Activated CD4-positive, alpha-beta T cell treated with anti-CD3 and anti-CD28 coated beads, Interleukin-2, amount 10 ng/mL, durations not matched to agents 24 days and 14 days (primary cell): ENCODE measurements around the gene JAZF1. TPM values are rescaled to one million over a fixed set of nuclear protein-coding genes. Genes with fewer than 3 reads are reported as not detected.
A peak's percentile ranks its signal among the peaks of the same experiment; 100 is the strongest.
"Not testable (repeated sequence)": the region's sequence is repeated elsewhere in the genome, so short reads cannot be mapped to it uniquely, and the experiment has no call there.

Experiments used
- DNase-seq: peaks from one replicate; pipeline ENCODE4 v3.0.0; 2022
- H3K27ac Mint-ChIP-seq: one replicate; pipeline ENCODE4 v1.8.0; 2022; ENCODE audit warnings: mild to moderate bottlenecking, mixed read lengths
- H3K27me3 Mint-ChIP-seq: one replicate; pipeline ENCODE4 v1.8.0; 2022; ENCODE audit warnings: mixed read lengths
- H3K36me3 Mint-ChIP-seq: one replicate; pipeline ENCODE4 v1.8.0; 2022; ENCODE audit warnings: low read depth, mild to moderate bottlenecking, mixed read lengths
- H3K4me1 Mint-ChIP-seq: one replicate; pipeline ENCODE4 v1.8.0; 2021; ENCODE audit warnings: mixed read lengths
- H3K4me3 Mint-ChIP-seq: one replicate; pipeline ENCODE4 v1.8.0; 2022; ENCODE audit warnings: mild to moderate bottlenecking, moderate library complexity, mixed read lengths
- H3K9me3 Mint-ChIP-seq: one replicate; pipeline ENCODE4 v1.8.0; 2021; ENCODE audit warnings: mixed read lengths
- intact Hi-C: fragments of 100-400 bp; cut with micrococcal nuclease; formaldehyde crosslinking; loops from one replicate; pipeline ENCODE4 v1.15.1; 2023
- total RNA-seq: library from RNA; stranded (reverse); gene quantifications from 2 replicates; pipeline ENCODE4 v1.2.3, GENCODE V29; 2022

Gene JAZF1
- total RNA-seq, 1 donor from 2014 or later, result 4.2 TPM

DNA sequence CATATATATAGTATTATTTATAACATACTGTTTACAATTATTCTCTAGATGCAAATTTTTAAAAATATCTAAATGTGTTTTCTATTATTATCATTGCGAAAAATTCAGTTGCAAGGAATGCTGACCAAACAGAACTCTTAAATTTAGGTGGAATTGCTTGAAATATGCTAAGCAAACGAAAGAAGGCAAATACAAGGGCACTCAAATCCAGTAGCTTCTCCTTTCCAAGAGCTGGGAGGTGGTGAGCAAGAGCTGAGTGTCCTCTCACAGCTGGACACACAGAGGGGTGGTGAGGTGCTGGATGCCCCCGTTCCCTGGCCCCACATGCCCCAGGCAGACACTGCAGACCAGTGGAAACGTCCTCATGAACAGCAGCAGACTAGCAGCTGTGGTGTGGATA lies 274.6 kb downstream of the JAZF1 start:
- Mint-ChIP-seq H3K27ac (no peak overlapping the region), H3K36me3 (no peaks in the 10 kb centered on the region), H3K4me1 (peaks cover 7% of the 10 kb centered on the region), H3K4me3 (no peak overlapping the region), H3K9me3 (no peaks in the 10 kb centered on the region), H3K27me3 (peaks cover 18% of the 10 kb centered on the region)
- intact Hi-C loops, result no loop called here
- no peak for DNase-seq

DNA sequence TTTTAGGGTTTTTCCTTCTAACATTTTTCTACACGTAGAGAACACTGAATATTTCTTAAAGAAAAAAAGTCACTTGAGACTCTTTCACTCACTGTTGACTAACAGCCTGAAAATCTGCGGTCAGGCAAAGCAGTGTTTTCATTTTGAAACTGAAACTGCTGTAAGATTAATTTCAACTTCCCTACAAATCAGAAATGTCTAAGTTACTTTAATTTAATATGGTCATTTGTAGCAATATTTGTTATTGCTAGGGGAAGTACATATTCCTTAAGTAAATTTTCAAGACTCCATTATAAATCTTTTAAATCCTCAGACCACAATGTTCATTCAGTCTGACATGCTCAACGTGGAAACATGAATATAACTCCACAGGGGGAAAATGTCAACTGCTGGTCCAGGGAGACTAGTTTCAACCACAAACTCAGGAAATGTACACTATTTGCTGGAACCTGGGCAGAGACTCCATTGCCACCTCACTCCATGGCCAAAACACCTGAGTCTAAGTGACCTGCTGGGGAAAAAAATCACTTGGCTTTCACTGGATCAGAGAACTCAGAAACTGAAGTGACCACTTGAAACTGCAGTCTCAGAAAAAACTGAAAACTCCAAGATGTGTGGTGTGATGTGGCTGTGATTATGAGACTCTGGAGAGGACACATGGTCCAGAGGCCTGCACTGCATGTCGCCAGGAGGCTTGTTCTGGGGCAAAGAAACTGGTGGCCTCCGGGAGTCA lies 279.4 kb downstream of the JAZF1 start:
- Mint-ChIP-seq H3K27me3 (peaks cover 11% of the 10 kb centered on the region), H3K4me3 (peak overlapping the region; percentile 37), H3K27ac (no peak overlapping the region), H3K9me3 (no peaks in the 10 kb centered on the region), H3K4me1 (peaks cover 22% of the 10 kb centered on the region), H3K36me3 (no peaks in the 10 kb centered on the region)
- DNase-seq, result peak; percentile 83
- intact Hi-C loops, result loop anchor here (2.0 to 5.0 kb wide), 2 partner anchors 71 to 238 kb away; partner anchors contain the start of gene HIBADH

DNA sequence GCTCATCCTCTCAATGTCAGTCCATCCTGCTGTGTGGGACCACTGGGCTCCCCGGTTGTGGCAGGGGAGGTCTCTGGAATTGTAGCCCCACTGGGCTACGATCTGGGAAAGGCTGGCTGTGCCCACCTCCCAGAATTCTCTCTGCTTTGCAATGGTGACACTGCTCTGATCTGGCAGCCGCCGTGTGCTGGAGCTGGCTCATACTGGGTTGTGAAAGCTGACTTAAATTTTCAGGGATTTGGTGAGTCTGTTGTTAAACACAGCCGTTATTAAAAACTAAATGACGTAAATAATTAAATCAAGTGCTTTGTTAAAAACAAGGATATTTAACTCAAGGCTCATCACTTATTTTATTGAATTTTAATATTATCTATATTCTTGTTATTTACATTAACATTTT lies 280.6 kb downstream of the JAZF1 start:
- Mint-ChIP-seq H3K27ac (no peak overlapping the region), H3K4me1 (peaks cover 28% of the 10 kb centered on the region), H3K9me3 (no peaks in the 10 kb centered on the region), H3K36me3 (no peaks in the 10 kb centered on the region), H3K27me3 (peaks cover 9% of the 10 kb centered on the region), H3K4me3 (peak overlapping the region; percentile 20)
- DNase-seq, result no peak
- intact Hi-C loops, result loop anchor here (2.0 to 5.0 kb wide), 2 partner anchors 72 to 237 kb away; partner anchors contain the start of gene HIBADH

DNA sequence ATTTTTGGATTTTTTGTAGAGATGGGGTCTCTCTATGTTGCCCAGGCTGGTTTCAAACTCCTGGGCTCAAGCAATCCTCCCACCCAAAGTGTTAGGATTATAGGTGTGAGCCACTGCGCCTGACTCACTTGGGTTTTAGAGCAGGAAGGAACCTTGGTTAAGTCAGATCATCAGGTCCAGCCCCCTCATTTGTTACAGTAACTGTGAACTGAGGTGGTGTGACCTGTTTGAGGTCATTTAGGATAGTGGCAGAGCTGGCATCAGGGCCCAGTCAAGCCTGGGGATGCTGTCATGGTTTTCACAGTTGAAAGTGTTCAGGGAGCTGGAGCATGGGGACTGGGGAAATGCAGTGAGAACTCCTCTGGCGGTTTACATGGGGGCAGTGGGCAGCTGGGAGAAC lies 281.0 kb downstream of the JAZF1 start:
- H3K4me3 Mint-ChIP-seq, result peak overlapping the region; percentile 20
- H3K4me1 Mint-ChIP-seq, result peaks cover 28% of the 10 kb centered on the region
- H3K27me3 Mint-ChIP-seq, result peaks cover 7% of the 10 kb centered on the region
- intact Hi-C loops, result loop anchor here (5.0 to 10.0 kb wide), 2 partner anchors 115 to 138 kb away; no protein-coding TSS in a partner anchor
- no peaks in the 10 kb centered on the region for H3K9me3 Mint-ChIP-seq
- no peaks in the 10 kb centered on the region for H3K36me3 Mint-ChIP-seq
- H3K27ac Mint-ChIP-seq, result peak overlapping the region; percentile 54
- peak; percentile 65 for DNase-seq

DNA sequence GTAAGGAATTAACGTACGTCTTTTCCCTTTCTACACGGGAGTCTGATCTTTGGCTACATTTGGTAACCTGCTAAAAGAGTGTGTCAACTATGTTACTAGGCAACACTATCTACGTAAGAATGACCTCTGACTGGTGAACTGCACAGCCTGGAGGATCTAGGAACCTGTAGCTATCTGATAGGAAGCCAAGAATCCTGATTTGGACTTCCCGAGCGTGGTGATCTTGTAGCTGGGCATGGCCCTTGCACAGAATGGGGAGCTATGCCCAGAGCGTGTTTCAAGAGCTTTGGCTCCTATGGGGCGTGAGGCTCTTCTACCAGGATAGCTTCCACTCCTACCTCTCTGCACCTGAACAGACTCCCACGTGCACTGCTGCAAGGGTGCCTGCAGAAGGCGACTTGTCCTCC lies 283.2 kb downstream of the JAZF1 start:
- Mint-ChIP-seq H3K27me3 (peaks cover 5% of the 10 kb centered on the region), H3K36me3 (no peaks in the 10 kb centered on the region), H3K9me3 (no peaks in the 10 kb centered on the region), H3K4me3 (no peak overlapping the region), H3K4me1 (peaks cover 28% of the 10 kb centered on the region), H3K27ac (no peak overlapping the region)
- intact Hi-C loops, result loop anchor here (5.0 to 10.0 kb wide), 2 partner anchors 113 to 140 kb away; no protein-coding TSS in a partner anchor
- no peak for DNase-seq

DNA sequence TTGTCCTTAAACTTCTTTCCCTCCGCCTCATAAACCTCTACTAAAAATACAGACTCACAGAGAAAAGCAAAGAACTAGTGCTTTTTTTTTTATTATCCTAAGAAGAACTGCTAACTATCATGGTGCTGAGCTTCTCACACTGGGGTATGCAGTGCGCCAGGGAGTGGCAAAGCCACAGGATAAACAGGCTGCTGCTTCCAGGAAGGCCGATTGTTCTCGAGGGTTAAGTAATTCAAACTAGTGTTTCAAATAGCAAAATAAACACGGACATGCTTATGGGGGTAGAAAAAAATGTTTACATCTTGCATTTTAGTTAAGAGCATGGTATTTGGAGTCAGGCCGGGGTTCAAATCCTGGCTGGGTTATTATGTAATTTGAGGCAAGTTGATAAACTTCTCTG lies 283.6 kb downstream of the JAZF1 start:
- Mint-ChIP-seq H3K27ac (no peak overlapping the region), H3K27me3 (peaks cover 5% of the 10 kb centered on the region), H3K9me3 (no peaks in the 10 kb centered on the region), H3K36me3 (no peaks in the 10 kb centered on the region), H3K4me3 (no peak overlapping the region), H3K4me1 (peaks cover 28% of the 10 kb centered on the region)
- intact Hi-C loops, result loop anchor here (5.0 to 10.0 kb wide), 2 partner anchors 112 to 140 kb away; no protein-coding TSS in a partner anchor
- DNase-seq, result no peak

DNA sequence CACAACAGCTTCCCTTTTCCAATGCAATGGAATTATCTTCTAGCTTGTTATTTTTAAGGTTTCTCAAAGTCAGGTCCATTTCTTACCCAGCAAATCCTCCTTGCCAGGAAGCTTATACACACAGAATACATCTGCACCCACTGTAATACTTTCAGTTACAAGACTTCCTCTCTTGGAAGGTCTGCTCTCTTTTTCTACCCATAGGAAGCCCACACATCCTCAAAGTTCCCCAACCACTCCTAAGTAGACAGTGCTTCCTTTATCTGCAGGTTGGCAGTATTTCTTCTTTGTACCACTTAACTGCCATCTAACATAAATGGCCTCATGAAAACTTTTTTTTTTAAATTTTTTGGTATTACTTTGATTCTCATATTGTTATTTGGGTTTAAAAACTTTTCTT lies 285.0 kb downstream of the JAZF1 start:
- no peaks in the 10 kb centered on the region for H3K36me3 Mint-ChIP-seq
- H3K27ac Mint-ChIP-seq, result no peak overlapping the region
- H3K4me3 Mint-ChIP-seq, result no peak overlapping the region
- H3K9me3 Mint-ChIP-seq, result no peaks in the 10 kb centered on the region
- DNase-seq, result no peak
- intact Hi-C loops, result loop anchor here (5.0 to 10.0 kb wide), 2 partner anchors 111 to 142 kb away; no protein-coding TSS in a partner anchor
- H3K4me1 Mint-ChIP-seq, result peaks cover 19% of the 10 kb centered on the region
- H3K27me3 Mint-ChIP-seq, result peaks cover 5% of the 10 kb centered on the region

DNA sequence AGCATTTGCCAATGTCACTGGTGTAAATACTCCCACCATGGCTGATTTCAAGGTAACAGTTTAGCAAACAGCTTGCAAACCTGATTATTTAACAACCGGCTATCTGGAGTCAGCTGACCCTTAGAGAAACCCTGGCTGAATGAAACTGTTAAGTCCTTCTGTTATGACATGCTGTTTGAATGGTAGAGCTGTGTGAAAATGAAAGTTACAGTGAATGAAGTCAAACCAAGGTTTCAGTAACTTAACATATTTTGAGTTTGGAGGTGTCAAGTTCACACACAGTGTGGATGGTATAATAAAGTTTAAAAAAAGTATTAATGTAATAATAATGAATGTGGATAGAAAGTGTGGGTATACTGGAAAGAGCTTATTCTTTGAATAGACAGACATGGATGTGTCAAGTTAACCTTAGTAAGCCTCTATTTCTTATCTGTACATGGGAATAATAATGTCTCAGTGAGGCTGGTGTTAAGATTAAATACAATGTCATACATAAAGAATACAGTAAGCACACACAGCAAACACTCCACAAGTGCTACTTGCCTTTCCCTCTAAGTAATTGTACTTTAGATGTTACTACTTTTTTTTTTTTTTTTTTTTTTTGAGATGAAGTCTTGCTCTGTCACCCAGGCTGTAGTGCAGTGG lies 290.3 kb downstream of the JAZF1 start:
- Mint-ChIP-seq H3K27ac (no peak overlapping the region), H3K4me1 (peaks cover 2% of the 10 kb centered on the region), H3K27me3 (peaks cover 5% of the 10 kb centered on the region), H3K4me3 (no peak overlapping the region), H3K9me3 (no peaks in the 10 kb centered on the region), H3K36me3 (no peaks in the 10 kb centered on the region)
- DNase-seq, result no peak
- intact Hi-C loops, result loop anchor here (10.0 kb wide), 1 partner anchor 106 kb away; no protein-coding TSS in a partner anchor

DNA sequence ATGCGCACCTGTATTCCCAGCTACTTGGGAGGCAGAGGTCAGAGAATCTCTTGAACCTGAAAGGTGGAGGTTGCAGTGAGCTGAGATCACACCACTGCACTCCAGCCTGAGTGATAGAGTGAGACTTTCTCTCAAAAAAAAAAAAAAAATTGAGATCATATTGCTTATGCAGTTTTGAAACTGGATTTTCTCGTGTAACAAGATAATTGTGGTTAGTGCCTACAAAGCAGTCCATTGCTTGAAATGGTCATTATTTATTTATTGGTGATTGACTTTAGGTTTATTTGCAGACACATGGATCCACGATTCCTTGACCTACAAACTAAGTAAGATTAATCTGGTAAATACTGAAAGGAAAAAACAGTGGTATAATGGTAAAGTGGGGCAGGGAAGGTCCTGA lies 290.8 kb downstream of the JAZF1 start:
- Mint-ChIP-seq H3K27me3 (peaks cover 5% of the 10 kb centered on the region), H3K9me3 (no peaks in the 10 kb centered on the region), H3K4me3 (no peak overlapping the region), H3K36me3 (no peaks in the 10 kb centered on the region), H3K4me1 (peaks cover 2% of the 10 kb centered on the region), H3K27ac (no peak overlapping the region)
- intact Hi-C loops, result loop anchor here (10.0 kb wide), 1 partner anchor 105 kb away; no protein-coding TSS in a partner anchor
- DNase-seq, result no peak

DNA sequence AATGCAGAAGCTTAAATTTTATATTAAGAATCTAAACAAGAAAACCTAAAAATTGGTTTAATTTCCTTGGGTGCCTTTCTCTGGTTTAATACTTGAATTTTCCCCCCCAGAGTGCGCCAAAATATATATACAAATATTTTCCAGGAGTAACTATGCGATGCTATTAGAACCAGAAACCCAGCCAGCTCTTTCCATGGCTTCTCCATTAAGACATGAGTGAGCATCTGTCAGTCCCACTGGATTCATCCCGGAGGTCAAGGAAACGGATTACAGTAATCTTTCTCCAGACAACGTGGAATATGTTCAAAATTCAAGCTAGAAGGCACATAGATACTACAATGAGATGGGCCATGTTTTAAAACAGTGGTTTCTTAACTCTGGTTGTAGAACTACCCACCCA lies 291.9 kb downstream of the JAZF1 start:
- no peak overlapping the region for H3K4me3 Mint-ChIP-seq
- DNase-seq, result no peak
- H3K27ac Mint-ChIP-seq, result no peak overlapping the region
- H3K4me1 Mint-ChIP-seq, result peaks cover 2% of the 10 kb centered on the region
- no peaks in the 10 kb centered on the region for H3K9me3 Mint-ChIP-seq
- intact Hi-C loops, result no loop called here
- H3K36me3 Mint-ChIP-seq, result no peaks in the 10 kb centered on the region
- H3K27me3 Mint-ChIP-seq, result peaks cover 4% of the 10 kb centered on the region

DNA sequence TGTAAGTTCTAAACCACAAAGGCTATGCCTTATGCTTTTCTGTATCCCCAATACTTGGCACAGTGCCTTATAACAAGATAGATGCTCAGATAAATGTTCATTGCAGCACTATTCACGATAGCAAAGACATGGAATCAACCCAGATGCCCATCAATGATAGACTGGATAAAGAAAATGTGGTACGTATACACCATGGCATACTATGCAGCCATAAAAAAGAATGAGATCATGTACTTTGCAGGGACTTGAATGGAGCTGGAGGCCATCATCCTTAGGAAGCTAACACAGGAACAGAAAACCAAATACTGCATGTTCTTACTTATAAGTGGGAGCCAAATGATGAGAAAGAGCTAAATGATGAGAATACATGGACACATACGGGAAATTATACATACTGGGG lies 293.9 kb downstream of the JAZF1 start:
- H3K27me3 Mint-ChIP-seq, H3K27ac Mint-ChIP-seq, H3K9me3 Mint-ChIP-seq, DNase-seq, H3K4me3 Mint-ChIP-seq, intact Hi-C loops, H3K36me3 Mint-ChIP-seq, H3K4me1 Mint-ChIP-seq: not testable (repeated sequence)

DNA sequence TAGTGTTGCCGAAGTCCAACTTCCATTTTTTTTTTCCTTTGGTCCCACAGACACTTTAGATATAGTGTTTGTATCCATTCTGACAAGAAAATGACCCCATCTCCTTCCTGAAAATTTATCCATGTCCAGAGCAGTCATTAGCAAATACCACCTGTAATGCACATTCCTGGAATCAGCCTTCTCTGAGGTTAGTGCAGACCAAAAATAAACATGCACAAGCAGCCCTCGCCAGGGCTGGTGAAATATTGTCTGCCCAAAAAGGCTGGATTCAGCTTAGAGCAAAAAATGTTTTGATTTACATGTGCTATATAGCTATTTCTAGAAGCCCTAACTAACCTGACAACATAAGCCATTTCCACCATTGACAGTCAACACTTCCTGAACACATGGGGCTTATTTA lies 294.9 kb downstream of the JAZF1 start:
- Mint-ChIP-seq H3K4me1 (peaks cover 2% of the 10 kb centered on the region), H3K9me3 (no peaks in the 10 kb centered on the region), H3K4me3 (no peak overlapping the region), H3K27me3 (no peaks in the 10 kb centered on the region), H3K27ac (no peak overlapping the region), H3K36me3 (no peaks in the 10 kb centered on the region)
- intact Hi-C loops, result no loop called here
- no peak for DNase-seq

DNA sequence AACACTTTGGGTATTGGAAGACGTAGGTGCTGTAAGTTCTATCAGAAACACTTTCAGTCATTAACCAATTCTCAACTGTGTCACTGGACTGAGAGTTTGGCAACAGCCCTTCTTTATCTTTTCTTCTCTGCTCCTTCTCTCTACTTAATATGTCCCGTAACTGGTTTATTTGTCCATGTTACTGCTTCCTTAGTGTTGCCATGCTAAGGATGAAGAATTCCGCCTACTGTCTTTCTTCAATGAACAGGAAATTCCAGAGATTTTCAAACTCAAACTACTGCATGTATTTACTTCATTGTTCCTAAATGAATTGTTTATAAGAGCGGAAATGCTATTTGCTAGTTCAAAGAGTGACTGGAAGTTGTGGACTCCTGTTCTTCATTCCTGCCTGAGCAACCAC lies 296.9 kb downstream of the JAZF1 start:
- Mint-ChIP-seq H3K4me3 (no peak overlapping the region), H3K9me3 (no peaks in the 10 kb centered on the region), H3K27me3 (no peaks in the 10 kb centered on the region), H3K36me3 (no peaks in the 10 kb centered on the region), H3K27ac (no peak overlapping the region), H3K4me1 (no peaks in the 10 kb centered on the region)
- intact Hi-C loops, result no loop called here
- no peak for DNase-seq

DNA sequence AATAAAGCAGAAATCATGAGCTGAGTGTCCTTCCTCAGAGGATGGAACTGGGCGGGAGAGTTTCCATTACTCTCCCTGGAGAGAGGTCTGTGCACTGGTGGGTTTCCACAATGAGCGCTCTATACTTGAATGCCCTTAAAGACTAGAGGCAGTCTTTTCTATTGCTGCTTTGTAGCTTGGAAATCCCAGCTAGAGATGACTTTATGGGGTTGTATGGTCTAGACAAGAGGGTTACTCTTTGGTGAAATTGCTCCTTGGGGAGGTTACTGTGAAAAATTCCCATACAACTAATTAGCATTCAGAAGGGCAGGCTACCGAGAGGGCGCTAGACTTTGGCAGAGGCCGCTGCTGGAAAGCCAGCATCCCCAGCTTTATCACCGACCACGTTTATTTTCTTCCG lies 303.8 kb downstream of the JAZF1 start:
- Mint-ChIP-seq H3K27ac (no peak overlapping the region), H3K4me1 (no peaks in the 10 kb centered on the region), H3K36me3 (no peaks in the 10 kb centered on the region), H3K27me3 (peaks cover 3% of the 10 kb centered on the region), H3K9me3 (no peaks in the 10 kb centered on the region), H3K4me3 (no peak overlapping the region)
- DNase-seq, result no peak
- intact Hi-C loops, result no loop called here
